Dermis blood vessel endothelial cell (primary cell): ENCODE data around the gene UNC13D. TPM values are rescaled to one million over a fixed set of nuclear protein-coding genes. Genes with fewer than 3 reads are reported as not detected.

Experiments
- DNase-seq: peaks from one replicate; pipeline ENCODE4 v3.0.0; 2010
- total RNA-seq: library from RNA; depleted of rRNA; stranded (reverse); fragments of >200 nt; gene quantifications from 2 replicates; pipeline ENCODE4 v1.2.3, GENCODE V29; 2014

The UNC13D gene
- total RNA-seq, 1 donor from 2014 or later = 3.4 TPM

GRCh38 chr17:75832652-75833400 is 11.4 kb downstream of the UNC13D start:
- no peak for DNase-seq

- peak; percentile 45 for DNase-seq
Observed at GRCh38 chr17:75832164-75832651, 12.0 kb downstream of the UNC13D start.

GRCh38 chr17:75831032-75831571 is 13.1 kb downstream of the UNC13D start:
- DNase-seq = no peak

DNA sequence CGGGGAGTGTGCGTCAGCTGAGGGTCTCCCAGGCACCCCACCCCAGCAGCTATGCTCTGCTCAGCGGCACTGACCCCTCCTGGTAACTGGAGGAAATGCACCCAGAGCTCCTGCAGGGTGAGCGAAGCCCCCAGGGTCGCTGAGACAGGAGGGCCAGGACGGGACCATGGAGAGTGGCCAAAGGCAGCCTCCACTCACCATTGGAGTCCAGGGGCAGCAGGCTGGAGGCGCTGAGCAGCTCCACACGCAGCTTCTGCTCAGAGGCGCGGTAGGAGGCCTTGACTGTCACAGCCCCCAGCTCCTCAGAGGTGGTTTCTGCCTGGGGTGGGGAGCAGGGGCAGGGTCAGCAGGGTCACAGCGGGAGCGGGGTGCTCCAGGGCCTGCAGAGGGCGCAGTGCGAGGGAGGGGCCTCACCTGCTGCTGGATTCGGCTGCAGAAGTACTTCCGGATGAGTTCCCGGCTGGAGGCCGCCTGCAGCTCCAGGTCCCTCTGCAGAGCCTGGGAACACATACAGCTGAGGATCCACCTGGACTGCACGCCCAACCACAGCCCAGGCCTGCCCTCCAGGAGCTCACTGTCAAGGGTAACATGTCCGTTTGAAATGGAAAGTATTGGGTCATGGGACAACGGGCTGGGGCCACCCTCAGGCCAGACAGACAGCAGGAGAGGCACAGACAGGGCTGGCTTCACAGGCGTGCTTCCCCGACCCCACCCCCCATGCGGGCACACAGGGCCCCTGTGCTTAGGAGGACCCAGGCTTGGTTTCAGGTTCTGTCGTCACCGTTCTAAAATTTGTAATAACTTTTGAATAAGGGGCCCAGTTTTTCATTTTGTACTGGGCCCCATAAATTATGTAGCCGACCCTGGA is 13.8 kb downstream of the UNC13D start:
- DNase-seq = peak; percentile 52

GRCh38 chr17:75829747-75830146 is 14.5 kb downstream of the UNC13D start:
- DNase-seq = no peak

- no peak for DNase-seq
Observed at GRCh38 chr17:75828741-75829140, 15.5 kb downstream of the UNC13D start.

DNA sequence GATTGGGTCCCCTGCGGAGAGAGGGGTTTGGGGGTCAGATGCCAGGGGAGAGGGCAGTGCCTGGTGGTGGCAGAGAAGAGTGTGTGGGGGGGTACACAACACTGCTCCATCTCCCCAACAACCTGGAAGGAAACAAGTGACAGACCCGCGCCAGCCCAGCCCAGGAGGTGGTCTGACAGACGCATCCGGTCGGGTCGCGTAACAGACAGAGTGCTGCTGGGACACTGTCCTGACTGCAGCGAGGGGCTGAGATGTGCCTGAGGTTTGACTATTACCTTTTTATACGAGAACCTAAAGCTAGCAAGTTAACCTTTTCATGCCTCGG is 16.2 kb downstream of the UNC13D start:
- DNase-seq = no peak

DNA sequence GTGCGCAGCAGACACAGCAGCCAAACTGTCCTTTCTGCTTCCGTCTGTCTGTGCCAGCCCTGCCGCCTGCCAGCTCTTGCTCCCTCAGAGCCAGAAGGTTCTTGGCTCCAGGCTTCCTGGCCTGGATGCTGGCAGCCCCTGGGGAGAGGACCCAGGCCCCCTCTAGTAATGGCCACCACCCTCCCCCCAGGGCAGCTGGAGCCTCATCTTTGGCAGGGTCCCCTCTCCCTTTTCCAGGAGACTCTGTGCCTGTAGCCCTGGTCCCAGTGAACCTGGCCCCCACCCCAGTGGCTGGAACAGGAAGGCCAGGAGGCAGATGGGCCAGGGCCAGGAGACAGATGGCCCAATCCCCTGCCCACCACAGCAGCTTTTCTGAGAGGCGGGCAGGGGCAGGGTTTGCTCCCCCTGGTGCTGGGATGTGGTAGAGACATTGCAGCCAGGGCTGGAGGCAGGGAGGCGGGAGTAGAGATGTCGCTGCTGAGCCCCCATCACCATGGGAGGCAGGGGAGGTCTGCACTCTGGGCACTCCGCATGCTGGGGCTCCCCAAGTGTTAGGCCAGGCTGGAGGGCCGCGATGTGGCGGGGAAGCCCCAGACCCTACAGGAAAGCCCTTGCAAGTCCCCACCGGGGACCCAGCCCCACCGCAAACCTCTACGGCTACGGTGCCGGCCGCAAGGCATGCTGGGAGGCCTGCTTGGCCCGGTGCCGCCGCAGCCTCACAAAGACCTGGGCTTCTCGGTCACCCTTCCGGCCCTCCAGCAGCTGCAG is 16.7 kb downstream of the UNC13D start:
- DNase-seq = peak; percentile 87

DNA sequence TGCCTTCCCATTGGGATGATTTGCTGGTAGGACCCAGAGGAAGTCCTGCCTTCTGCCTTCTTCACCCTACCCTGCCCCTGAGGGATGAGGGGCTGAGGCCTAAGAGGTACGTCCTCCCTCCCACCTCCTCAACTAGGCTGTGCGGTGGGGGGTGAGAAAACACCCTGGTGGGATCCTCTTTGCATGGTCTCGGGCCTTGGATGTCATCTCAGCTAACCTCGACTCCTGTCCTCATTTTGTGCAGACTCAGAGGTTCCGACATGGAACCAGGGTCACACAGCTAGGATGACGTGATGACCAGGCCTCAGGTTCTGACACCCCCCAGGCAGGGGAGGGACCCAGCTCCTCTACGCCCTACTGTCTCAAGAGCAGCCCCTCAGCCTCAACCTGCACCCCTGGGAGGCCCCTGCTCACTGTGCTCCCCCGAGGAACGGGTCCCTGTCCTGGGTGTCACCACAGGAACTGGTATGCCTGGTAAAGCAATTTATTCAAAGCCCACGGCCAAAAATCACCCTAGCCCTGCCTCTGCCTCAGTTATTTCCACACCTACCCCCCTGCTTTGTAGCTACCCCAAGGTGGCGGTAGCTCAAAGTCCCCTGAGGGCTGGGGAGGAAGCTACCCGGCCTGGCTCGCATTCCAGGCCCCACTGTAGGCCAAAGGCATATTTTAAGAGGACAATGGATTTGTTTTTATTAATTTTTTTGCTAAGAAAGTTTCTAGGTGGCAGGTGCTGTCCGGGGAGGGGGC is 17.5 kb downstream of the UNC13D start:
- DNase-seq = peak; percentile 45

DNA sequence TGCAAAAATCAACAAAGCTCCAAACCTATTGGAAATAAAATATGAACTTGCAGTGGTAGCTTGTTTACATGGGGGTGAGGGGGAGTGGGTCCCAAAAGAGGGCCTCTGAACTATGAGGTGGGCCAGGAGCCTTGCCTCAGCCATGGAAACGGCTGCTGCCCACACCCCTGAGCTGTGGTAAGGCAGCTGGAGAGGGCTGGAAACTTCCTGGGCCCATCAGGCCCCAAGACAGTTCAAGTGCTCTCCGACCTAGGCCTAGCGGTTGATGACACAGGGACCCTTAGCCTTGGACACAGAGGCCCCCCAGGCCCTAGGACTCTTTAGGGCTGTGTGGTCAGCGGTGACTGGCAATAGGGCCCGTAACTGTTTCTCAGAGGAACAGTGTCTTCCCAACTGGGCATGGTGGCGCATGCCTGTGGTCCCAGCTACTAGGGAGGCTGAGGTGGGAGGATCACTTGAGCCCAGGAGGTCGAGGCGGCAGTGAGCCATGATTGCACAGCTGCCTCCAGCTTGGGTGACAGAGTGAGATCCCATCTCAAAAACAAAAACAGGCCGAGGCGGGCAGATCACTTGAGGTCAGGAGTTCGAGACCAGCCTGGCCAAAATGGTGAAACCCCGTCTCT is 18.3 kb downstream of the UNC13D start:
- DNase-seq = no peak

DNA sequence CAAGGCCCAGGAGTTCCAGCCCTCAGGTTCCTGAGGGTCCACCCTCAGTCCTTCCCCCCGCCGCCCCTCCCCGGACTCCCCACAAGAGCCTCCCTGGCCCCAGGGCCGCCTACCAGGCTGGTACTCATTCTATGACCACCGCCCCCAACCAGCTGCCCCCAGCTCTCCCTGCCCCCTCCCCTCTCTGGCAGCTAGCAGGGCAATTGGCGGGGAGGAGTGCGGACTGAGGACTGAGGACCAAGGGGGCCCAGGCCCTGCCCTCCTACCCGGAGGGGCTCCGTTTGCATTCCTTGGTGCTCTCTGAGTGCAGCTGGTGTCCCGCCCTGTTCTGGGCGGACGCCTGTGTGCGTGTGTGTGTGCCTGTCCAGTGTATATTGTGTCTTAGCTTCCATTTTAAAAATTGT is 19.1 kb downstream of the UNC13D start:
- DNase-seq = no peak

DNA sequence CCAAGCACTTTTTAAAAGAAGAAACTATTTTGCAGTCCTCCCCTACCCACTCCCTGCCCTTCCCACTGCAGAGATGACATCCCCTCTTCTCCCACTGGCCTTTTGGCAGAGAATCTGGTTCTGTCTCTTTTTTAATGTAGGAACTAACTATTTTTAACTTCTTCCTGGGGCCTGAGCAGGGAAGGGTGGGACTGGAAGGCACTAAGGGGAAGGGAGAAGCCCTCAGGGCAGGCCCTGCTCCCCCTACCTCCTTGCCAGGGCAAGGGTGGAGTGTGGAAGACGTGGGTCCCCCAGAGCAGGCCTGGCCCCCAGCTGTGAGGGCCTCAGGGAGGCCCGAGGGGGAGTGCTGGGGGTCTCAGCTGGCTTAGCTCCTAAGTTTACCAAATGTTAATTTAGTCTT is 19.5 kb downstream of the UNC13D start:
- DNase-seq = no peak

GRCh38 chr17:75824050-75824552 is 20.1 kb downstream of the UNC13D start:
- DNase-seq = no peak

DNA sequence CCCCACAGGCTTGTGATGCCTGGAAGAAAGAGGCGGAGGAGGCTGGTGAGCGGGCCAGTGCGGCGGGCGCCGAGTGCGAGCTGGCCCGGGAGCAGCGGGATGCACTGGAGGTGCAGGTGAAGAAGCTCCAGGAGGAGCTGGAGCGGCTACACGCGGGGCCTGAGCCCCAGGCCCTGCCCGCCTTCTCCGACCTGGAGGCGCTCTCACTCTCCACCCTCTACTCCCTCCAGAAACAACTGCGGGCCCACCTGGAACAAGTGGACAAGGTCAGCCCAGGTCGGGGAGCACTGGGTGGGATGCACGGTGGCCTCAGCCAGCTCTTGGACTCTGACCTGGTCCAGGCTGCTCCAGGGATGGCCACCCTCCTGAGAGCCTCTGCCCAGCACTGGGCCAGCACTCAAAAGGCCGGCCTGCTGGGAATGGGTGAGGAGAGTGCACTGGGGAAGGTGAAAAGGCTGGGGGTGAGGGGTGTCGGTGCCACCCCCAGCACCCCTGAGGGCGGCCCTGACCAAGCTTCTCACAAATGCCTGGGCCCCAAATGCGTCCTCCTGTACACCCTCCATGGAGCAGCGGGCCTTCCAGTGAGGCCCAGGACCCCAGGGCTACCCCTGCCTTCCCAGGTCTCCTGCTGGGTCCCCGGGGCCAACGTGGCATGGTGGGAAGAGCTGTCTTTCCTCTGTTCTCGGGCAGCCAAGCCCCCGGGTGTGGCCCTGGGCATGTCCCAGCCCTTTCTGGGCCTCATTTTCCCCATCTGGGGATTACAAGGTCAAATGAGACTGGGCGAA is 20.8 kb downstream of the UNC13D start:
- no peak for DNase-seq

- no peak for DNase-seq
Observed at GRCh38 chr17:75822800-75823166, 21.4 kb downstream of the UNC13D start.

DNA sequence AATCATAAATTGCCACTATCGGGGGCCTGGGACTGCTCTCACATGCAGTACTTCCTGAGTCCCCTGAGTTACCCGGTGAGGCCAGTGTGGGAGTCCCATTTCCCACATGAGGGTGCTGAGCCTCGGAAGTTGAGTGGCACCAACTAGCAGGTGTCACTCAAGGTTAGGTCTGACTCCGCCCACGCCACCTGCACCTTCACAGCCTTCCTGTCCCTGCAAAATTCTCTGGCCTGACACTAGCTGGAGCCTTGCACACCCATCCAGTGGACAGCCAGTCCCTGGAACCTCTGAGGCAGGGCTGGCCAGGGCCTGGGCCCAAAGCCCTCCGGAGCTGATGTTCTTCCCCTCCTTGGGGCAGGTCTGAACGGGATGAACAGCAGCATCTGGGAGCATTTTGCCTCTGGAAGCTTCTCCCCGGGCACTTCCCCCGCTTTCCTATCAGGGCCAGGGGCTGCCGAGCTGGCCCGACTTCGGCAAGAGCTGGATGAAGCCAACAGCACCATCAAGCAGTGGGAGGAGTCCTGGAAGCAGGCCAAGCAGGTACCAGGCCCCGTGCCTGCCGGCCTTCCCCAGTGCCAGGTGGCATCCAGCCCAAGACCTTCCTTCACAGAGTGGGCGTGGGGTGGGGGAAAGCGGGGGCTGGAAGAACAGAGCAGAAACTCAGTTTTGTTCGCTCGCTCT is 21.9 kb downstream of the UNC13D start:
- no peak for DNase-seq

- DNase-seq = no peak
Observed at GRCh38 chr17:75821552-75821951, 22.7 kb downstream of the UNC13D start.

DNA sequence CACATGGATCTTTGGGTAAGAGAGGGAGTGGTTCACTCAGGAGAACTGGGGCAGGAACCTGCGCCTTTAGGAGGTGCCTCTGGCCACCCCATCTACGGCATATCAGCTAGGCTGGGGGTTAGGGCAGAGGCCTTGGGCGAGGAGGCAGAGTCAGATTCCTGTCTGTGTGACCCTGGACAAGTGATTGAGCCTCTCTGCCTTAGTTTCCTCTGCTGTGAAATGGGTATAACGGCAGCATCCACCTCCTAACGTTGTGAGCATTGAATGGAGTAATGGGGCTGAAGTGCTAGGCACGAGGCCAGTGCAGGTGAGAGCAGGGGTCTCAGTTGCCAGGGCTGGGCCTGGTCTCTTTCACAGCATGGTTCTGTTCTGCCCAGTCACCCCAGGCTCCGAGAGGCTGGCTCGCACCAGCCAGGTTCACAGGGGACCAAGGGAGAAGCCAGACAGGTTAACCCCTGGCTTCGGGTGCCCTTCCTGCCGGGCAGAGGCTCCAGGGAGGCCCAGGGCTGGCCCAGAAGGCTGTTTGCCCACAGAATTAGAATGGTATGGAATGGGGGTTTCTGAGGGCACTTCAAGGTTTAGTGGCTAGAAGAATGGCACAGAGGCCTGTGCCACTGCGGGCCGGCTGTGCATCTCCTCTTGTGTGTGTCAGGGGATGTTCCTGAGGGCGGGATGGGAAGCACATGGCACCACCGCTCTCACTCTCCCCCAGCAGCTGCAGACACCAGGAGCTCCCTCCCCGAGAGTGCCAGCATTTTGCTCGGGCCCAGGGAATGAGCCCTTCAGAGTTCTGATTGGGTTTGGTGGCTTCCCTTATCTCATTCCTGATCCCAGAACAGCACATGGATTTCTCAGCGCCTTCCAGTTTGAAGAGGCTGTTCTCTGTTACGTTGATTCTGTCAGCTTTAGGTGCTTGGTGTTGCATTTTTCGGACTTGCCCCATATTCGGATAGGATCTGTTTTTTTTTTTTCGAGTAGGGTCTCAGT is 23.8 kb downstream of the UNC13D start:
- no peak for DNase-seq

GRCh38 chr17:75819678-75820077 is 24.5 kb downstream of the UNC13D start:
- DNase-seq = no peak
